Skeletal muscle satellite cell (primary cell): ENCODE results near the gene UBE2Q1.
"Not testable (repeated sequence)": the region's sequence is repeated elsewhere in the genome, so short reads cannot be mapped to it uniquely, and the experiment has no call there.

ENCODE experiments used
- H3K27me3 ChIP-seq: 2 replicates; pipeline ENCODE4 v1.7.0; 2013; ENCODE audit warnings: low read length; ENCODE audit not compliant: control insufficient read depth, insufficient read depth
- H3K36me3 ChIP-seq: 2 replicates; pipeline ENCODE4 v1.7.0; 2013; ENCODE audit warnings: mild to moderate bottlenecking, control low read depth, low read length; ENCODE audit not compliant: insufficient read depth
- H3K4me1 ChIP-seq: 2 replicates; pipeline ENCODE4 v1.7.0; 2013; ENCODE audit warnings: low read length; ENCODE audit not compliant: control insufficient read depth, insufficient read depth
- H3K4me2 ChIP-seq: 2 replicates; pipeline ENCODE4 v1.7.0; 2013; ENCODE audit warnings: mild to moderate bottlenecking, low read length
- H3K4me3 ChIP-seq: 2 replicates; pipeline ENCODE4 v1.7.0; 2013; ENCODE audit warnings: low read length
- H3K9ac ChIP-seq: 2 replicates; pipeline ENCODE4 v1.7.0; 2013; ENCODE audit warnings: mild to moderate bottlenecking, low read depth, low read length, moderate library complexity
- H3K9me3 ChIP-seq: replicated peaks from 2 replicates; pipeline ENCODE4 v1.7.0; 2013; ENCODE audit warnings: mild to moderate bottlenecking, control low read depth, low read length

The UBE2Q1 gene

DNA sequence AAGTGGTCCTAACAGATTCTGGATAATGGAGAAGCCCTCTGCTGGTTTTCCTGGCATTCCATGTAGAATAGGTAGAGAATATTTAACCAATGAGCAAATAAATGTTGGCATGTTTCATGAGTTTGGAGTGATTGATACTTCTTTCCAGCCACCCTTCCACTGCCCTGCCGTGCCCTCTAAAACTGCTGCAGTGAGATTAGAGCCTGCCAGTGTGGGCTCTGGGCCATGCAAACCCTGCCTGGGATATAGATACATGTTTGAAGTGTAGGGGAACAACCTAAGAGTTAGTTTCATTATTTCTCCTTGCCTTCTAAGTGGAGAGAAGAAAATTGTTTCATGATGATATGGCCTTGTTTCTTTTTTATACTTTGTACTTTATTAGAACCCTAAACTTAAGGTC, 10.4 kb downstream of the UBE2Q1 start:
- Histone ChIP-seq H3K36me3 (peaks cover 43% of the 10 kb centered on the region), H3K4me3 (no peak overlapping the region), H3K4me2 (no peak overlapping the region), H3K9me3 (no peaks in the 10 kb centered on the region), H3K4me1 (peaks cover 3% of the 10 kb centered on the region), H3K9ac (no peak overlapping the region), H3K27me3 (peaks cover 20% of the 10 kb centered on the region)

DNA sequence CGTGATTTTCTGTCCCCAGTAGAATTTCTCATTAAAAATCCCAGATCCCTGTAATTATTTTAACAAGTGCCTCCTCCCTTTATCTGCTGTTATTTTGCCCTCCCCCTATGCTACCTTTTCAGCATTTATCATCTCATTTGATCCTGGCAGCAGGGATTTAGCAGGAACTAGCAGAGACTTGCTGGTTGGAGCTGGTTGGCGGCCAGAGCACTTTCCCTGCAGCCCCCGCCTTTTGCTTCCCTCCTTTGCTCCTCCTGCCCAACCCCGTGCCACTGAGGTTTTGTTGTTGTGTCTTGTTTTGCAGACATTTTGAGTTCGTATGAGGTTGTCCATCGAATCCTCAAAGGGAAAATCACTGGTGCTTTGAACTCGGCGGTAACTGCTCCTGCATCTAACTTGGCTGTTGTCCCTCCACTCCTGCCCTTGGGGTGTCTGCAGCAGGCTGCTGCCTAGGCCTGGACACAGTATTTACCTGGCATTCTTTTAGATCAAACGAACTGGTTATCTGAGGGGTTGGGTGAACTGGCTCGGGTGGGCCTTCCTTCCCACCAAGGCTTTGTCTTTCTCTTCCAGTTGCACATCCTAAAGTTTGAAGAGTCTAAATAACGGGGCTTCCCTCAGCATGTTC, 11.2 kb downstream of the UBE2Q1 start:
- Histone ChIP-seq H3K4me3 (no peak overlapping the region), H3K27me3 (peaks cover 26% of the 10 kb centered on the region), H3K4me2 (no peak overlapping the region), H3K36me3 (peaks cover 35% of the 10 kb centered on the region), H3K4me1 (peaks cover 3% of the 10 kb centered on the region), H3K9me3 (no peaks in the 10 kb centered on the region), H3K9ac (no peak overlapping the region)

GRCh38 chr1:154546264-154547063, 12.0 kb downstream of the UBE2Q1 start:
- Histone ChIP-seq H3K36me3 (peaks cover 28% of the 10 kb centered on the region), H3K27me3 (peaks cover 33% of the 10 kb centered on the region), H3K4me2 (no peak overlapping the region), H3K4me1 (peaks cover 3% of the 10 kb centered on the region), H3K9me3 (no peaks in the 10 kb centered on the region), H3K9ac (no peak overlapping the region), H3K4me3 (no peak overlapping the region)

GRCh38 chr1:154541231-154541630, 17.2 kb downstream of the UBE2Q1 start:
- H3K27me3 ChIP-seq = peaks cover 78% of the 10 kb centered on the region
- no peaks in the 10 kb centered on the region for H3K36me3 ChIP-seq
- no peaks in the 10 kb centered on the region for H3K4me1 ChIP-seq
- H3K9ac ChIP-seq = no peak overlapping the region
- no peaks in the 10 kb centered on the region for H3K9me3 ChIP-seq
- H3K4me3 ChIP-seq = no peak overlapping the region
- H3K4me2 ChIP-seq = no peak overlapping the region

DNA sequence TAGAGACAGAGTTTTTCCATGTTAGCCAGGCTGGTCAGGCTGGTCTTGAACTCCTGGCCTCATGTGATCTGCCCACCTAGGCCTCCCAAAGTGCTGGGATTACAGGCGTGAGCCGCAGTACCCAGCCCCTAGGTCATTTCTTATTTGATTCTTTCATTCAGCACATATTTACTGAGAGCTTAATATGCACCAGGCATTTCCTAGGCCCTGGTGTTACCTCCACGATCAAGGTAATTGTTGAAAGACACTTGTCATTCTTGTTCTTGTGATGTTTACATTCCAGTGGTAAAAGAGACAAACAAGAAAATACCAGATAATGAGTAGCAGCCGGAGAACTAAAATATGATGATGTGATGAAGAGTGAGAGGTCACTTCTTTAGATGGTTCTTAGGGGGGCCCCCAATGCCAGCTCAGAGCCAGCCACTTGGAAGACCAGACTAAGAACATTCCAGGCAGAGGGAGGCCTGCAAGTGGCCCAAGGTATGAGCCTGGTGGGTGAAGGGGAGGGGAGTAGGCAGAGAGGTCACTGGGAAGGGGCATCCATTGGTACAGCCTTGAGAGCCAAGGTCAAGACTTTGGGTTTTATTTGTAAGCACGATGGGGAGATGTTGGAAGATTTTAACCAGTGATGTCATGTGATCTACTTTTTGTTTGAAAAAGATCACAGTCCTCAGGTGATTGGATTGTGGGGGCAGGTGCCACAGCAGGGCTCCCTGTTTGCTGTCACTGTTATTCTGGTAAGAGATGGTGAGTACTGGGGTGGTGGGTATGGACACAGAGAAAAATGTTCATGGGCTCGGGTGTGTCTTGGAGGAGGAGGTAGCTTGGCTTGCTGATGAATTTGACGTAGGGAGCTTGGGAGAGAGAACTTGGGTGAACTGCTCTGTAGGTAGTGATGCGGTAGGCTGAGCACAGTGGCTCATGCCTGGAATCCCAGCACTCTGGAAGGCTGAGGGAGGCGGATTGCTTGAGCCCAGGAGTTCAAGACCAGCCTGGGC, 18.7 kb downstream of the UBE2Q1 start:
- no peaks in the 10 kb centered on the region for H3K36me3 ChIP-seq
- H3K4me3 ChIP-seq = no peak overlapping the region
- H3K27me3 ChIP-seq = peaks cover 82% of the 10 kb centered on the region
- H3K4me2 ChIP-seq = no peak overlapping the region
- no peaks in the 10 kb centered on the region for H3K4me1 ChIP-seq
- no peaks in the 10 kb centered on the region for H3K9me3 ChIP-seq
- no peak overlapping the region for H3K9ac ChIP-seq

DNA sequence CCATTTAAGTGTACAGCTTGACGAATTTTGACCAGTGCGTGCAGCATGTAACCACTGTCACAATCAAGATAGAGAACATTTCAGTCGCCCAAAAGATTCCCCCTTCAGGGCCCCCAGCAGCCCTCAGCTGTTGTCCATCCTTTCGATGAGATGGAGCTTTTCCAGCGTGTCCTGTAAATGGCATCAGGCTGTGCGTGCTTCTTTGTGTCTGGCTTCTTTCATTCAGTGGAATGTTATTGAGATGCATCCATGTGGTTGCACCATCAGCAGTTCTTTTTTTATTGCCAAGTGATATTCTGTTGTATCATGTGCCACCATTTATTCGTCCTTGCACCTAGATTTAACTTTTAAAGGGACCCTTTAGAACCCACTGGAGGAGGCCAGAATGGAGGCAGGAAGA, 21.9 kb downstream of the UBE2Q1 start:
- H3K9ac ChIP-seq = no peak overlapping the region
- no peak overlapping the region for H3K4me2 ChIP-seq
- H3K4me1 ChIP-seq = no peaks in the 10 kb centered on the region
- no peaks in the 10 kb centered on the region for H3K9me3 ChIP-seq
- H3K27me3 ChIP-seq = peaks cover 62% of the 10 kb centered on the region
- H3K4me3 ChIP-seq = no peak overlapping the region
- no peaks in the 10 kb centered on the region for H3K36me3 ChIP-seq

- H3K36me3 ChIP-seq = no peaks in the 10 kb centered on the region
- H3K27me3 ChIP-seq = peaks cover 38% of the 10 kb centered on the region
- no peak overlapping the region for H3K4me2 ChIP-seq
Measured at GRCh38 chr1:154533952-154534844, 24.3 kb downstream of the UBE2Q1 start.

GRCh38 chr1:154531950-154532349, 26.5 kb downstream of the UBE2Q1 start:
- not testable (repeated sequence) for H3K4me2 ChIP-seq, H3K4me3 ChIP-seq, H3K9ac ChIP-seq, H3K4me1 ChIP-seq, H3K9me3 ChIP-seq, H3K36me3 ChIP-seq
- H3K27me3 ChIP-seq = peaks cover 26% of the 10 kb centered on the region

More at GRCh38 chr1:154533952-154534844, 24.3 kb downstream of the UBE2Q1 start:
- H3K4me3 ChIP-seq = no peak overlapping the region
- no peaks in the 10 kb centered on the region for H3K4me1 ChIP-seq
- no peaks in the 10 kb centered on the region for H3K9me3 ChIP-seq
- no peak overlapping the region for H3K9ac ChIP-seq

- H3K27me3 ChIP-seq = peaks cover 16% of the 10 kb centered on the region
- no peak overlapping the region for H3K4me3 ChIP-seq
- no peak overlapping the region for H3K4me2 ChIP-seq
- no peaks in the 10 kb centered on the region for H3K36me3 ChIP-seq
- H3K4me1 ChIP-seq = no peaks in the 10 kb centered on the region
- H3K9ac ChIP-seq = no peak overlapping the region
- H3K9me3 ChIP-seq = no peaks in the 10 kb centered on the region
Measured at GRCh38 chr1:154529308-154529707, 29.2 kb downstream of the UBE2Q1 start.

- no peaks in the 10 kb centered on the region for H3K9me3 ChIP-seq
- H3K4me2 ChIP-seq = no peak overlapping the region
- no peaks in the 10 kb centered on the region for H3K36me3 ChIP-seq
- no peak overlapping the region for H3K9ac ChIP-seq
- peaks cover 28% of the 10 kb centered on the region for H3K27me3 ChIP-seq
- no peak overlapping the region for H3K4me3 ChIP-seq
- no peaks in the 10 kb centered on the region for H3K4me1 ChIP-seq
Measured at GRCh38 chr1:154527192-154527591, 31.3 kb downstream of the UBE2Q1 start.
